SK-N-SH (cell line): ENCODE measurements around the gene ADAMTS19. TPM values are rescaled to one million over a fixed set of nuclear protein-coding genes. Genes with fewer than 3 reads are reported as not detected.

Experiments
- CTCF ChIA-PET: fragments of 300-600, 350-600 bp; formaldehyde crosslinking; extraction: SDS; loops from one replicate; lab custom pipeline; 2021; lab: Yijun Ruan, JAX
- POLR2A ChIA-PET: fragments of 350-600 bp; sonication (Branson Sonifier 250); formaldehyde crosslinking; extraction: SDS; loops from one replicate; lab custom pipeline; 2020; ENCODE audit warnings: antibody characterized with exemption, inconsistent platforms; lab: Yijun Ruan, JAX
- DNase-seq: peaks from one replicate; pipeline ENCODE4 v3.0.0; 2012
- H2AFZ ChIP-seq: fragments of 200-600 bp; sonication (generic); 2 replicates; pipeline ENCODE4 v1.8.1; 2016; ENCODE audit warnings: antibody characterized with exemption, mild to moderate bottlenecking, low read depth
- H3F3A ChIP-seq: fragments of 200-600 bp; sonication (generic); replicated peaks from 2 replicates; pipeline ENCODE3; 2016; ENCODE audit warnings: antibody characterized with exemption, mild to moderate bottlenecking; ENCODE audit not compliant: insufficient read depth
- H3K27ac ChIP-seq, 2 experiments: fragments of 200-500 bp in 1 of 2; fragments of 200-600 bp in 1 of 2; sonication (Bioruptor generic) in 1 of 2; sonication (generic), shearing (Covaris generic) in 1 of 2; 2 replicates each; pipeline versions ENCODE4 v1.5.1 to v1.6.1; 2014 to 2016; ENCODE audit warnings: low read depth in 2 of 2, inconsistent platforms in 1 of 2, low read length in 1 of 2, mild to moderate bottlenecking in 1 of 2, mixed read lengths in 1 of 2
- H3K27me3 ChIP-seq: fragments of 200-600 bp; sonication (generic), shearing (Covaris generic); 2 replicates; pipeline ENCODE4 v1.6.1; 2016; ENCODE audit warnings: mixed run types; ENCODE audit not compliant: insufficient read depth
- H3K36me3 ChIP-seq, 2 experiments: fragments of 200-500 bp in 1 of 2; fragments of 200-600 bp in 1 of 2; sonication (Bioruptor generic) in 1 of 2; sonication (generic) in 1 of 2; replicated peaks in 1 of 2; 2 replicates each; pipeline versions ENCODE3 to v1.5.1; 2014 to 2016; ENCODE audit warnings: low read length in 1 of 2, mild to moderate bottlenecking in 1 of 2; ENCODE audit not compliant: insufficient read depth in 2 of 2, control insufficient read depth in 1 of 2
- H3K4me1 ChIP-seq, 2 experiments: fragments of 200-500 bp in 1 of 2; fragments of 200-600 bp in 1 of 2; sonication (Bioruptor generic) in 1 of 2; sonication (generic), shearing (Covaris generic) in 1 of 2; 2 replicates each; pipeline versions ENCODE4 v1.5.1 to v1.6.1; 2014 to 2016; ENCODE audit warnings: low read depth in 1 of 2, low read length in 1 of 2, mixed run types in 1 of 2; ENCODE audit not compliant: insufficient read depth in 2 of 2, control insufficient read depth in 1 of 2
- H3K4me2 ChIP-seq: fragments of 200-600 bp; sonication (generic), shearing (Covaris generic); 2 replicates; pipeline ENCODE4 v1.6.1; 2017; ENCODE audit warnings: mixed run types
- H3K4me3 ChIP-seq, 2 experiments: fragments of 200-500 bp in 1 of 2; fragments of 200-600 bp in 1 of 2; sonication (Bioruptor generic) in 1 of 2; sonication (generic), shearing (Covaris generic) in 1 of 2; 2 replicates each; pipeline versions ENCODE4 v1.5.1 to v1.8.1; 2014 to 2016; ENCODE audit warnings: low read depth in 2 of 2, inconsistent platforms in 1 of 2, low read length in 1 of 2, mild to moderate bottlenecking in 1 of 2, mixed read lengths in 1 of 2, moderate library complexity in 1 of 2
- H3K79me2 ChIP-seq: fragments of 200-600 bp; sonication (generic); 2 replicates; pipeline ENCODE4 v1.8.1; 2017; ENCODE audit warnings: mild to moderate bottlenecking; ENCODE audit not compliant: insufficient read depth
- H3K9ac ChIP-seq: fragments of 200-600 bp; sonication (generic); 2 replicates; pipeline ENCODE4 v1.6.1; 2017; ENCODE audit warnings: mixed run types
- H3K9me2 ChIP-seq: fragments of 200-600 bp; sonication (generic); 2 replicates; pipeline ENCODE4 v1.6.1; 2017; ENCODE audit warnings: mixed run types
- H3K9me3 ChIP-seq: fragments of 200-600 bp; sonication (generic); 2 replicates; pipeline ENCODE4 v1.6.1; 2017; ENCODE audit warnings: mixed run types, mild to moderate bottlenecking, moderate library complexity
- H4K20me1 ChIP-seq: fragments of 200-600 bp; sonication (generic); 2 replicates; pipeline ENCODE4 v1.6.1; 2017; ENCODE audit warnings: mild to moderate bottlenecking, mixed run types; ENCODE audit not compliant: insufficient read depth
- EP300 ChIP-seq, 2 experiments: IDR thresholded peaks; 2 replicates each; pipeline versions ENCODE4 v1.4.0 to v1.6.1; 2012; ENCODE audit warnings: borderline replicate concordance in 1 of 2, low read depth in 1 of 2, low read length in 1 of 2
- EZH2phosphoT487 ChIP-seq: fragments of 200-600 bp; sonication (generic); IDR thresholded peaks from 2 replicates; pipeline ENCODE4 v1.6.1; 2017; ENCODE audit warnings: low read depth, mixed run types, mild to moderate bottlenecking, antibody characterized with exemption, moderate library complexity, borderline replicate concordance
- FOSL2 ChIP-seq: IDR thresholded peaks from 2 replicates; pipeline ENCODE4 v1.4.0; 2012; ENCODE audit warnings: low read depth, mild to moderate bottlenecking, moderate library complexity, borderline replicate concordance
- FOXJ3 ChIP-seq: sonication (generic); formaldehyde crosslinking; IDR thresholded peaks from 2 replicates; pipeline ENCODE4 v1.5.1; 2020; ENCODE audit warnings: mild to moderate bottlenecking, missing genetic modification reagents
- FOXM1 ChIP-seq: IDR thresholded peaks from 2 replicates; pipeline ENCODE4 v1.4.0; 2012; ENCODE audit warnings: low read depth, mild to moderate bottlenecking
- GABPA ChIP-seq: IDR thresholded peaks from 2 replicates; pipeline ENCODE4 v1.4.0; 2012; ENCODE audit warnings: low read depth, mild to moderate bottlenecking
- GATA2 ChIP-seq: sonication (generic); formaldehyde crosslinking; IDR thresholded peaks from 2 replicates; pipeline ENCODE4 v1.5.0; 2020; ENCODE audit warnings: mild to moderate bottlenecking, missing genetic modification reagents
- MEF2A ChIP-seq: IDR thresholded peaks from 2 replicates; pipeline ENCODE4 v1.4.0; 2012; ENCODE audit warnings: low read depth, borderline replicate concordance
- POLR2AphosphoS5 ChIP-seq: IDR thresholded peaks from 2 replicates; pipeline ENCODE4 v1.6.1; 2012; ENCODE audit warnings: low read depth, low read length
- RAD21 ChIP-seq: IDR thresholded peaks from 2 replicates; pipeline ENCODE4 v1.6.1; 2012; ENCODE audit warnings: mild to moderate bottlenecking, low read length
- RCOR1 ChIP-seq: fragments of 150-350 bp; IDR thresholded peaks from 2 replicates; pipeline ENCODE4 v1.6.1; 2017; ENCODE audit warnings: antibody characterized with exemption, low read length
- SMC3 ChIP-seq: IDR thresholded peaks from 2 replicates; pipeline ENCODE4 v1.6.1; 2012; ENCODE audit warnings: low read depth, low read length, improper control_type of control experiment
- TAF1 ChIP-seq: IDR thresholded peaks from 2 replicates; pipeline ENCODE4 v1.6.1; 2012; ENCODE audit warnings: low read depth, mild to moderate bottlenecking, low read length, moderate library complexity, borderline replicate concordance
- TCF12 ChIP-seq: IDR thresholded peaks from 2 replicates; pipeline ENCODE4 v1.4.0; 2012
- YY1 ChIP-seq: IDR thresholded peaks from 2 replicates; pipeline ENCODE4 v1.4.0; 2012; ENCODE audit warnings: low read depth, mild to moderate bottlenecking
- WGBS: methylation state at CpG from one replicate; pipeline ENCODE4 v1.1.6; 2017; ENCODE audit warnings: low lambda C conversion rate; 5-methylcytosine and 5-hydroxymethylcytosine counted together
- polyA plus RNA-seq, 3 experiments: library from polyadenylated mRNA; depleted of rRNA; stranded (reverse); fragments of >200 nt; gene quantifications; 2 replicates each; pipeline ENCODE4 v1.2.3, GENCODE V29; 2012
- TF ChIP-seq, protein P1 (sequence below): IDR thresholded peaks from 2 replicates; pipeline ENCODE4; 2012
- TF ChIP-seq, protein P2 (sequence below): IDR thresholded peaks from 2 replicates; pipeline ENCODE4 v1.4.0; 2012; ENCODE audit warnings: low read depth, borderline replicate concordance
- TF ChIP-seq, protein P3 (sequence below): IDR thresholded peaks from 2 replicates; pipeline ENCODE4 v1.4.0; 2012; ENCODE audit warnings: low read depth
- TF ChIP-seq, protein P4 (sequence below): fragments of 200-600 bp; sonication (generic); IDR thresholded peaks from 2 replicates; pipeline ENCODE4 v1.6.1; 2017; ENCODE audit warnings: antibody characterized with exemption, mild to moderate bottlenecking, moderate library complexity

ADAMTS19 gene
- polyA plus RNA-seq, 1 of the 3 experiments (the other 2 are of a cell fraction), result 0.10 TPM

DNA sequence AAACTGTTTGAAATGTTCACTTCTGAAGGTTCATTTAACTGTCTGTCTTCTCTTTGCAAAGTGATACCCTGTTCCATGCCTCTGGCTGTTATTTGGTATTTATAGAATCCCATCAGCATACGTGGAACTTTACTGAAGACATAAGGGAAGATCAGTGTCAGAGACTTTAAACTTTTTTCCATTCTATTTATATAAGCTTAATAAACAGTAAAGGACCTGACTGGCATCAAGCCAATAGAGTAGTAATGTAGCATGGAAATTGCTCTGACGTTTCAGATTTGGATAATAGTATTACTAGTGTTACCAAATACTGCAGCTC lies 192.9 kb downstream of the ADAMTS19 start:
- Histone ChIP-seq H3F3A (no peaks in the 10 kb centered on the region), H4K20me1 (no peaks in the 10 kb centered on the region), H3K27ac (no peak overlapping the region), H3K36me3 (no peaks in the 10 kb centered on the region), H2AFZ (no peak overlapping the region), H3K27me3 (no peaks in the 10 kb centered on the region), H3K4me1 (no peaks in the 10 kb centered on the region), H3K4me3 (no peak overlapping the region), H3K9ac (no peak overlapping the region), H3K79me2 (no peaks in the 10 kb centered on the region), H3K4me2 (no peak overlapping the region), H3K9me3 (no peaks in the 10 kb centered on the region), H3K9me2 (no peaks in the 10 kb centered on the region)
- POLR2A ChIA-PET, result no interaction called here
- no peak for TF ChIP-seq TCF12
- no peak for TF ChIP-seq MEF2A
- TF ChIP-seq FOSL2, result no peak
- no peak for TF ChIP-seq SMC3
- TF ChIP-seq YY1, result no peak
- TF ChIP-seq, protein P1, sequence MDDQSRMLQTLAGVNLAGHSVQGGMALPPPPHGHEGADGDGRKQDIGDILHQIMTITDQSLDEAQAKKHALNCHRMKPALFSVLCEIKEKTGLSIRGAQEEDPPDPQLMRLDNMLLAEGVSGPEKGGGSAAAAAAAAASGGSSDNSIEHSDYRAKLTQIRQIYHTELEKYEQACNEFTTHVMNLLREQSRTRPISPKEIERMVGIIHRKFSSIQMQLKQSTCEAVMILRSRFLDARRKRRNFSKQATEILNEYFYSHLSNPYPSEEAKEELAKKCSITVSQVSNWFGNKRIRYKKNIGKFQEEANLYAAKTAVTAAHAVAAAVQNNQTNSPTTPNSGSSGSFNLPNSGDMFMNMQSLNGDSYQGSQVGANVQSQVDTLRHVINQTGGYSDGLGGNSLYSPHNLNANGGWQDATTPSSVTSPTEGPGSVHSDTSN, result no peak
- TF ChIP-seq EP300 (IDR thresholded peaks at IDR 0.05; ENCODE audit: borderline replicate concordance in 1 of 2, low read depth in 1 of 2, low read length in 1 of 2), result no peak
- TF ChIP-seq POLR2AphosphoS5, result no peak
- no peak for TF ChIP-seq RAD21
- TF ChIP-seq GATA2, result no peak
- TF ChIP-seq, protein P2, sequence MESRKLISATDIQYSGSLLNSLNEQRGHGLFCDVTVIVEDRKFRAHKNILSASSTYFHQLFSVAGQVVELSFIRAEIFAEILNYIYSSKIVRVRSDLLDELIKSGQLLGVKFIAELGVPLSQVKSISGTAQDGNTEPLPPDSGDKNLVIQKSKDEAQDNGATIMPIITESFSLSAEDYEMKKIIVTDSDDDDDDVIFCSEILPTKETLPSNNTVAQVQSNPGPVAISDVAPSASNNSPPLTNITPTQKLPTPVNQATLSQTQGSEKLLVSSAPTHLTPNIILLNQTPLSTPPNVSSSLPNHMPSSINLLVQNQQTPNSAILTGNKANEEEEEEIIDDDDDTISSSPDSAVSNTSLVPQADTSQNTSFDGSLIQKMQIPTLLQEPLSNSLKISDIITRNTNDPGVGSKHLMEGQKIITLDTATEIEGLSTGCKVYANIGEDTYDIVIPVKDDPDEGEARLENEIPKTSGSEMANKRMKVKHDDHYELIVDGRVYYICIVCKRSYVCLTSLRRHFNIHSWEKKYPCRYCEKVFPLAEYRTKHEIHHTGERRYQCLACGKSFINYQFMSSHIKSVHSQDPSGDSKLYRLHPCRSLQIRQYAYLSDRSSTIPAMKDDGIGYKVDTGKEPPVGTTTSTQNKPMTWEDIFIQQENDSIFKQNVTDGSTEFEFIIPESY, result no peak
- no peak for TF ChIP-seq TAF1
- no peak for TF ChIP-seq FOXJ3 (CRISPR knock-in tag)
- TF ChIP-seq, protein P3, sequence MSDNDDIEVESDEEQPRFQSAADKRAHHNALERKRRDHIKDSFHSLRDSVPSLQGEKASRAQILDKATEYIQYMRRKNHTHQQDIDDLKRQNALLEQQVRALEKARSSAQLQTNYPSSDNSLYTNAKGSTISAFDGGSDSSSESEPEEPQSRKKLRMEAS, result no peak
- no peak for TF ChIP-seq EZH2phosphoT487
- TF ChIP-seq FOXM1, result no peak
- no peak for TF ChIP-seq GABPA
- no peak for TF ChIP-seq RCOR1
- TF ChIP-seq, protein P4, sequence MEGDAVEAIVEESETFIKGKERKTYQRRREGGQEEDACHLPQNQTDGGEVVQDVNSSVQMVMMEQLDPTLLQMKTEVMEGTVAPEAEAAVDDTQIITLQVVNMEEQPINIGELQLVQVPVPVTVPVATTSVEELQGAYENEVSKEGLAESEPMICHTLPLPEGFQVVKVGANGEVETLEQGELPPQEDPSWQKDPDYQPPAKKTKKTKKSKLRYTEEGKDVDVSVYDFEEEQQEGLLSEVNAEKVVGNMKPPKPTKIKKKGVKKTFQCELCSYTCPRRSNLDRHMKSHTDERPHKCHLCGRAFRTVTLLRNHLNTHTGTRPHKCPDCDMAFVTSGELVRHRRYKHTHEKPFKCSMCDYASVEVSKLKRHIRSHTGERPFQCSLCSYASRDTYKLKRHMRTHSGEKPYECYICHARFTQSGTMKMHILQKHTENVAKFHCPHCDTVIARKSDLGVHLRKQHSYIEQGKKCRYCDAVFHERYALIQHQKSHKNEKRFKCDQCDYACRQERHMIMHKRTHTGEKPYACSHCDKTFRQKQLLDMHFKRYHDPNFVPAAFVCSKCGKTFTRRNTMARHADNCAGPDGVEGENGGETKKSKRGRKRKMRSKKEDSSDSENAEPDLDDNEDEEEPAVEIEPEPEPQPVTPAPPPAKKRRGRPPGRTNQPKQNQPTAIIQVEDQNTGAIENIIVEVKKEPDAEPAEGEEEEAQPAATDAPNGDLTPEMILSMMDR, result no peak
- DNase-seq, result no peak
- CTCF ChIA-PET, result no interaction called here
- 2% methylated on average over 2 of the region's 2 CpGs for WGBS
